Astrocyte (in vitro differentiated cells and primary cell): ENCODE data around the gene MPP3. TPM values are rescaled to one million over a fixed set of nuclear protein-coding genes. Genes with fewer than 3 reads are reported as not detected.

Experiments used
- DNase-seq: peaks from one replicate; pipeline ENCODE4 v3.0.0-alpha.2; 2010; ENCODE audit warnings: low read depth
- FAIRE-seq: peaks from 2 replicates; lab custom pipeline; 2011; peaks lifted over from hg19 to GRCh38; lab: Jason Lieb, UNC
- H2AFZ ChIP-seq: 2 replicates; pipeline ENCODE4 v1.6.0; 2012; ENCODE audit warnings: low read depth, low read length, inconsistent platforms
- H3K27ac ChIP-seq: 2 replicates; pipeline ENCODE4 v1.5.1; 2011; ENCODE audit warnings: low read depth, low read length, inconsistent platforms
- H3K27me3 ChIP-seq: 2 replicates; pipeline ENCODE4 v1.6.0; 2011; ENCODE audit warnings: low read length, inconsistent platforms; ENCODE audit not compliant: insufficient read depth
- H3K36me3 ChIP-seq: 2 replicates; pipeline ENCODE4 v1.5.1; 2011; ENCODE audit warnings: low read length, inconsistent platforms; ENCODE audit not compliant: insufficient read depth
- H3K4me1 ChIP-seq: 2 replicates; pipeline ENCODE4 v1.5.1; 2011; ENCODE audit warnings: low read length, inconsistent platforms; ENCODE audit not compliant: insufficient read depth
- H3K4me2 ChIP-seq: 2 replicates; pipeline ENCODE4 v1.6.0; 2012; ENCODE audit warnings: low read length, inconsistent platforms
- H3K4me3 ChIP-seq: 2 replicates; pipeline ENCODE4 v1.5.1; 2011; ENCODE audit warnings: low read depth, mild to moderate bottlenecking, low read length, inconsistent platforms; ENCODE audit not compliant: insufficient read depth
- H3K79me2 ChIP-seq: 2 replicates; pipeline ENCODE4 v1.6.0; 2012; ENCODE audit warnings: mild to moderate bottlenecking, low read length, inconsistent platforms; ENCODE audit not compliant: insufficient read depth
- H3K9ac ChIP-seq: 2 replicates; pipeline ENCODE4 v1.6.0; 2012; ENCODE audit warnings: mild to moderate bottlenecking, low read length, inconsistent platforms
- H3K9me3 ChIP-seq: 2 replicates; pipeline ENCODE4 v1.5.1; 2012; ENCODE audit warnings: low read depth, mild to moderate bottlenecking, low read length, inconsistent platforms; ENCODE audit not compliant: insufficient read depth
- H4K20me1 ChIP-seq: 2 replicates; pipeline ENCODE4 v1.6.0; 2012; ENCODE audit warnings: low read length, inconsistent platforms; ENCODE audit not compliant: insufficient read depth
- H3K27ac Mint-ChIP-seq: one replicate; pipeline ENCODE4 v1.8.0; 2021; ENCODE audit warnings: mild to moderate bottlenecking, mixed read lengths; ENCODE audit not compliant: unreplicated experiment
- H3K27me3 Mint-ChIP-seq: one replicate; pipeline ENCODE4 v1.8.0; 2021; ENCODE audit warnings: low read depth, mixed read lengths; ENCODE audit not compliant: unreplicated experiment
- H3K36me3 Mint-ChIP-seq: one replicate; pipeline ENCODE4 v1.8.0; 2021; ENCODE audit warnings: low read depth, mixed read lengths; ENCODE audit not compliant: unreplicated experiment
- H3K4me1 Mint-ChIP-seq: one replicate; pipeline ENCODE4 v1.8.0; 2021; ENCODE audit warnings: low read depth, mixed read lengths; ENCODE audit not compliant: unreplicated experiment
- H3K4me3 Mint-ChIP-seq: one replicate; pipeline ENCODE4 v1.8.0; 2021; ENCODE audit warnings: mild to moderate bottlenecking, moderate library complexity, mixed read lengths; ENCODE audit not compliant: unreplicated experiment
- H3K9me3 Mint-ChIP-seq: one replicate; pipeline ENCODE4 v1.8.0; 2021; ENCODE audit warnings: mild to moderate bottlenecking, mixed read lengths; ENCODE audit not compliant: unreplicated experiment
- EZH2 ChIP-seq: IDR thresholded peaks from 2 replicates; pipeline ENCODE4 v1.6.1; 2012; ENCODE audit warnings: mild to moderate bottlenecking, low read length, inconsistent platforms; ENCODE audit not compliant: insufficient read depth
- total RNA-seq: library from RNA; stranded (reverse); gene quantifications from 2 replicates; pipeline ENCODE4 v1.2.1, GENCODE V29; 2021
- TF ChIP-seq, protein P1 (sequence below): IDR thresholded peaks from 2 replicates; pipeline ENCODE4 v1.5.1; 2011; ENCODE audit warnings: low read depth, mild to moderate bottlenecking, inconsistent platforms, low read length, moderate library complexity; ENCODE audit not compliant: insufficient read depth

The MPP3 gene
- total RNA-seq, 1 donor from 2014 or later = 6.5 TPM

DNA sequence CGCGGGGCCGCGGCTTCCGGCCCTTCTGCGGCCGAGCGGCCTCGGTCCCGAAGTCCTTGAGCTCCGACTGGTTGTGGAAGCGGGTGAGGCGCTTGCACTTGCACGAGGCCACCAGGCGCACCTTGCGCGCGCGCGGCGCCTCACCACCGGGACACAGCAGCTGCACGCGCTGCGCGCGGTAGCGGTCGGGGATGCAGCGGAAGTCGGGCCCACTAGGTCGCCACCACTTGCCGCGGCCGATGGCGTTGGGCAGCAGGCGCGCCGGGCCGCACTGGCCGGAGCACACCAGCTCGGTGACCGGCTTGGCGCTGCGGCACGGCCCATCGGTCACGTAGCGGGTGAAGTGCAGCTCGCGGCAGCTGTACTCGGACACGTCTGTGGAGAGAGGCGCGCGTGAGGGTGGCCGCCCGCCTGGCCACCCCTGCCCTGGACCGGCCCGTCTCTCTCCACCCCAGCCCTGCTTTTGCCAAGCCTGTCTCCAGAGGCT is 77.5 kb downstream of the MPP3 start:
- Mint-ChIP-seq H3K4me1 (peaks cover 7% of the 10 kb centered on the region), H3K27me3 (peaks cover 75% of the 10 kb centered on the region), H3K4me3 (no peak overlapping the region), H3K36me3 (peaks cover 1% of the 10 kb centered on the region), H3K9me3 (no peaks in the 10 kb centered on the region), H3K27ac (no peak overlapping the region)
- peak overlapping the region; percentile 65 for H2AFZ ChIP-seq
- H3K9me3 ChIP-seq = no peaks in the 10 kb centered on the region
- DNase-seq = peak; percentile 33
- H3K4me3 ChIP-seq = peak overlapping the region; percentile 22
- H3K27me3 ChIP-seq = peaks cover 55% of the 10 kb centered on the region
- no peaks in the 10 kb centered on the region for H3K36me3 ChIP-seq
- H4K20me1 ChIP-seq = no peaks in the 10 kb centered on the region
- no peak overlapping the region for H3K27ac ChIP-seq
- TF ChIP-seq, protein P1, sequence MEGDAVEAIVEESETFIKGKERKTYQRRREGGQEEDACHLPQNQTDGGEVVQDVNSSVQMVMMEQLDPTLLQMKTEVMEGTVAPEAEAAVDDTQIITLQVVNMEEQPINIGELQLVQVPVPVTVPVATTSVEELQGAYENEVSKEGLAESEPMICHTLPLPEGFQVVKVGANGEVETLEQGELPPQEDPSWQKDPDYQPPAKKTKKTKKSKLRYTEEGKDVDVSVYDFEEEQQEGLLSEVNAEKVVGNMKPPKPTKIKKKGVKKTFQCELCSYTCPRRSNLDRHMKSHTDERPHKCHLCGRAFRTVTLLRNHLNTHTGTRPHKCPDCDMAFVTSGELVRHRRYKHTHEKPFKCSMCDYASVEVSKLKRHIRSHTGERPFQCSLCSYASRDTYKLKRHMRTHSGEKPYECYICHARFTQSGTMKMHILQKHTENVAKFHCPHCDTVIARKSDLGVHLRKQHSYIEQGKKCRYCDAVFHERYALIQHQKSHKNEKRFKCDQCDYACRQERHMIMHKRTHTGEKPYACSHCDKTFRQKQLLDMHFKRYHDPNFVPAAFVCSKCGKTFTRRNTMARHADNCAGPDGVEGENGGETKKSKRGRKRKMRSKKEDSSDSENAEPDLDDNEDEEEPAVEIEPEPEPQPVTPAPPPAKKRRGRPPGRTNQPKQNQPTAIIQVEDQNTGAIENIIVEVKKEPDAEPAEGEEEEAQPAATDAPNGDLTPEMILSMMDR = no peak
- TF ChIP-seq EZH2 = peak; percentile 78
- no peak overlapping the region for H3K9ac ChIP-seq
- peaks cover 12% of the 10 kb centered on the region for H3K4me1 ChIP-seq
- H3K4me2 ChIP-seq = peak overlapping the region; percentile 79
- H3K79me2 ChIP-seq = no peaks in the 10 kb centered on the region
- no peak for FAIRE-seq

DNA sequence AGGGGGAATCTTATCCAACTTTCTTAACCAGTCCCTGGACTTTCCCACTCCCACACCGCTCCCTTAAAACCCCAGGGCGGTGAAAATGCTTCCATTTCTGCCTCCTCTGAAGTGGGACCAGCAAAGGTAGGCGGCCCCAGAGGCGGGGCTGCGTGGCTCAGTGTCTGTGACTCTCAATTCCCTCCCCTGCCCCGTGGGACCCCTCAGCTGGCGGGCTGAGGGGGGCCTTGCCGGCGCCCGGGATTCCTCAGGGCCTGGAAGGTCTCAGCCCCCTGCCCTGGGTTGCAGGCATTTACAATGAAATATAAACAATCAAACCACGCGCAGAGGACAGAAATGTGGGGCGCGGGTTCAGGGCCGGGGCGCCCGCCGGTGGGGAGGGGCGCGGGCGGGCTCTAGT is 78.0 kb downstream of the MPP3 start:
- no peak overlapping the region for H3K27ac Mint-ChIP-seq
- H3K27me3 Mint-ChIP-seq = peaks cover 71% of the 10 kb centered on the region
- no peaks in the 10 kb centered on the region for H3K9me3 ChIP-seq
- H3K36me3 Mint-ChIP-seq = peaks cover 1% of the 10 kb centered on the region
- H2AFZ ChIP-seq = no peak overlapping the region
- no peak for DNase-seq
- no peaks in the 10 kb centered on the region for H3K9me3 Mint-ChIP-seq
- H3K4me3 ChIP-seq = no peak overlapping the region
- peaks cover 55% of the 10 kb centered on the region for H3K27me3 ChIP-seq
- no peak overlapping the region for H3K27ac ChIP-seq
- no peak overlapping the region for H3K4me3 Mint-ChIP-seq
- no peak for FAIRE-seq
- TF ChIP-seq, protein P1 = no peak
- no peak for TF ChIP-seq EZH2
- no peaks in the 10 kb centered on the region for H4K20me1 ChIP-seq
- no peaks in the 10 kb centered on the region for H3K79me2 ChIP-seq
- peaks cover 2% of the 10 kb centered on the region for H3K4me1 Mint-ChIP-seq
- no peaks in the 10 kb centered on the region for H3K36me3 ChIP-seq
- peaks cover 12% of the 10 kb centered on the region for H3K4me1 ChIP-seq
- H3K9ac ChIP-seq = no peak overlapping the region
- peak overlapping the region; percentile 79 for H3K4me2 ChIP-seq

DNA sequence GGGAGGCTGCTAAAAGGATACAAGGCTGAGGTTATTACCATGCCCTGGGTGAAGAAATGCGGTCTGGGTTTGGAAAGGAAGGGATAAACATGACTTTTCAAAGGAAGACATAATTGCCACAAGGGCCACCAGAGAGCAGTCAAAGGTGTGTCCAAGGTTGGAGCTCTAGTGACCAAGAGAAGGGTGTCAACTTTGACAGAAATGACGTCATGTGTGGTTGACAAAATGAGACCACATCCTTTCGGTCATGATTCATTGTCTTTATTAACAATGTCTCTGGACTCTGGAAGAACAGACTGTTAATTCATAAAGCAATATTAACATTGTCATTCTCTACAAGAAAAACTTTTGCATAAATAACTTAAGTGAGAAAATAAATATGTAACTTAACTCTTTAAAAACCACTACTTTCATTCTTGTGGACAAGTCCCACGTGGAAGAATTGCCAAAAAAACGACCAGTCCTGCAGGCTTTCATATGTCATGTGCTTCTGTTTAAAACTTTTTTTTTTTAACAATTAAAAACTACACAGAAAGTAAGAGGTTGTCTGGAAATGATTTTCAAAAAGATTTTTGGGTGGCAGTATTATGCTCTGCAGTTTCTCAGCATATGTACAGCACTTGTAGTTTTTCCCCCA is 79.3 kb downstream of the MPP3 start:
- FAIRE-seq = peak; percentile 69

More for the DNA sequence above, 79.3 kb downstream of the MPP3 start:
- no peak overlapping the region for H3K4me3 Mint-ChIP-seq
- Histone ChIP-seq H3K4me1 (peaks cover 12% of the 10 kb centered on the region), H3K27me3 (peaks cover 45% of the 10 kb centered on the region), H3K79me2 (no peaks in the 10 kb centered on the region), H3K27ac (no peak overlapping the region), H3K9me3 (no peaks in the 10 kb centered on the region), H3K36me3 (no peaks in the 10 kb centered on the region), H3K4me2 (no peak overlapping the region), H4K20me1 (no peaks in the 10 kb centered on the region), H3K4me3 (no peak overlapping the region), H2AFZ (no peak overlapping the region), H3K9ac (no peak overlapping the region)
- no peaks in the 10 kb centered on the region for H3K4me1 Mint-ChIP-seq
- peaks cover 71% of the 10 kb centered on the region for H3K27me3 Mint-ChIP-seq
- H3K27ac Mint-ChIP-seq = no peak overlapping the region
- H3K9me3 Mint-ChIP-seq = no peaks in the 10 kb centered on the region
- DNase-seq = peak; percentile 44
- TF ChIP-seq EZH2 = no peak
- TF ChIP-seq, protein P1 = no peak
- peaks cover 1% of the 10 kb centered on the region for H3K36me3 Mint-ChIP-seq
